Astrocyte (in vitro differentiated cells and primary cell): ENCODE data around the gene SF3A2. TPM values are rescaled to one million over a fixed set of nuclear protein-coding genes. Genes with fewer than 3 reads are reported as not detected.

Experiments
- DNase-seq: peaks from one replicate; pipeline ENCODE4 v3.0.0-alpha.2; 2010; ENCODE audit warnings: low read depth
- FAIRE-seq: peaks from 2 replicates; lab custom pipeline; 2011; peaks lifted over from hg19 to GRCh38; lab: Jason Lieb, UNC
- H2AFZ ChIP-seq: 2 replicates; pipeline ENCODE4 v1.6.0; 2012; ENCODE audit warnings: low read depth, low read length, inconsistent platforms
- H3K27ac ChIP-seq: 2 replicates; pipeline ENCODE4 v1.5.1; 2011; ENCODE audit warnings: low read depth, low read length, inconsistent platforms
- H3K27me3 ChIP-seq: 2 replicates; pipeline ENCODE4 v1.6.0; 2011; ENCODE audit warnings: low read length, inconsistent platforms; ENCODE audit not compliant: insufficient read depth
- H3K36me3 ChIP-seq: 2 replicates; pipeline ENCODE4 v1.5.1; 2011; ENCODE audit warnings: low read length, inconsistent platforms; ENCODE audit not compliant: insufficient read depth
- H3K4me1 ChIP-seq: 2 replicates; pipeline ENCODE4 v1.5.1; 2011; ENCODE audit warnings: low read length, inconsistent platforms; ENCODE audit not compliant: insufficient read depth
- H3K4me2 ChIP-seq: 2 replicates; pipeline ENCODE4 v1.6.0; 2012; ENCODE audit warnings: low read length, inconsistent platforms
- H3K4me3 ChIP-seq: 2 replicates; pipeline ENCODE4 v1.5.1; 2011; ENCODE audit warnings: low read depth, mild to moderate bottlenecking, low read length, inconsistent platforms; ENCODE audit not compliant: insufficient read depth
- H3K79me2 ChIP-seq: 2 replicates; pipeline ENCODE4 v1.6.0; 2012; ENCODE audit warnings: mild to moderate bottlenecking, low read length, inconsistent platforms; ENCODE audit not compliant: insufficient read depth
- H3K9ac ChIP-seq: 2 replicates; pipeline ENCODE4 v1.6.0; 2012; ENCODE audit warnings: mild to moderate bottlenecking, low read length, inconsistent platforms
- H3K9me3 ChIP-seq: 2 replicates; pipeline ENCODE4 v1.5.1; 2012; ENCODE audit warnings: low read depth, mild to moderate bottlenecking, low read length, inconsistent platforms; ENCODE audit not compliant: insufficient read depth
- H4K20me1 ChIP-seq: 2 replicates; pipeline ENCODE4 v1.6.0; 2012; ENCODE audit warnings: low read length, inconsistent platforms; ENCODE audit not compliant: insufficient read depth
- H3K27ac Mint-ChIP-seq: one replicate; pipeline ENCODE4 v1.8.0; 2021; ENCODE audit warnings: mild to moderate bottlenecking, mixed read lengths; ENCODE audit not compliant: unreplicated experiment
- H3K27me3 Mint-ChIP-seq: one replicate; pipeline ENCODE4 v1.8.0; 2021; ENCODE audit warnings: low read depth, mixed read lengths; ENCODE audit not compliant: unreplicated experiment
- H3K36me3 Mint-ChIP-seq: one replicate; pipeline ENCODE4 v1.8.0; 2021; ENCODE audit warnings: low read depth, mixed read lengths; ENCODE audit not compliant: unreplicated experiment
- H3K4me1 Mint-ChIP-seq: one replicate; pipeline ENCODE4 v1.8.0; 2021; ENCODE audit warnings: low read depth, mixed read lengths; ENCODE audit not compliant: unreplicated experiment
- H3K4me3 Mint-ChIP-seq: one replicate; pipeline ENCODE4 v1.8.0; 2021; ENCODE audit warnings: mild to moderate bottlenecking, moderate library complexity, mixed read lengths; ENCODE audit not compliant: unreplicated experiment
- H3K9me3 Mint-ChIP-seq: one replicate; pipeline ENCODE4 v1.8.0; 2021; ENCODE audit warnings: mild to moderate bottlenecking, mixed read lengths; ENCODE audit not compliant: unreplicated experiment
- EZH2 ChIP-seq: IDR thresholded peaks from 2 replicates; pipeline ENCODE4 v1.6.1; 2012; ENCODE audit warnings: mild to moderate bottlenecking, low read length, inconsistent platforms; ENCODE audit not compliant: insufficient read depth
- total RNA-seq: library from RNA; stranded (reverse); gene quantifications from 2 replicates; pipeline ENCODE4 v1.2.1, GENCODE V29; 2021
- TF ChIP-seq, protein P1 (sequence below): IDR thresholded peaks from 2 replicates; pipeline ENCODE4 v1.5.1; 2011; ENCODE audit warnings: low read depth, mild to moderate bottlenecking, inconsistent platforms, low read length, moderate library complexity; ENCODE audit not compliant: insufficient read depth

Gene SF3A2
- total RNA-seq, 1 donor from 2014 or later, result 83.2 TPM

DNA sequence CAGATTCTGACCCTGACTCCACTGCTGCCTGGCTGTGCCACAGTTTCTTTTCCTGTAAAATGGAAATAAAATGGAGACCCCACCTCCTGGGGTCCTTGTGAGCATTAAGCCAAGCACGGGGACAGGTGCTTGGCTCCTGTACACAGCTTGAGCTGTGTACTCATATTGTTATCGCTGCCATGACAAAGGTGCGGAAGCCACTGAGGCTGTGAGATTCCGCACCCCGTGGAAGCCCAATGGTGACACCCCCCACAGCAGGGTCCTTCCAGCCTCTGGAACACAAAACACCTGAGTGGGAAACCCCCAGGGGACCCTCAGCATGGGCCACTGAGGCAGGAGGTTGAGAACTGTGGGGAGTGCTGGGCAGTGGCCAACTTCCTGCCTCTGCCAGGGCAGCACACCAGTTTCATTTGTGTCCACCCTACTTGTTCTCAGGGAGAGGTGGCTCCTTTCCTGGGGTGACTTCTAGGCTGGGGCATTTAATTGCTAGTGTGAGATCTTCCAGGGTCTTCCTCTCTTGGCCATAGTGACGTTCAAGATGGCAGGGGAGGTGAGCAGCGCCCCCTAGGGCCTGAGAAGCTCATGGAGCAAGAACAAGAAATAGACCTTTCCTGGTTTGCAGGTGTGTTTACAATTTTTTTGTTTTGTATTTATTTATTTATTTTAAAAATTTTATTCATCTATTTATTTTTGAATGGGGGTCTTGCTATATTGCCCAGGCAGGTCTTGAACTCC, 25.0 kb downstream of the SF3A2 start:
- Histone ChIP-seq H3K9me3 (no peaks in the 10 kb centered on the region), H3K27me3 (no peaks in the 10 kb centered on the region), H3K9ac (no peak overlapping the region), H3K36me3 (no peaks in the 10 kb centered on the region), H3K79me2 (no peaks in the 10 kb centered on the region), H2AFZ (no peak overlapping the region), H3K4me1 (peaks cover 4% of the 10 kb centered on the region), H3K4me2 (no peak overlapping the region), H3K4me3 (no peak overlapping the region), H4K20me1 (no peaks in the 10 kb centered on the region), H3K27ac (no peak overlapping the region)
- DNase-seq (no peak), FAIRE-seq (no peak)
- no peak overlapping the region for H3K27ac Mint-ChIP-seq
- H3K27me3 Mint-ChIP-seq, result peaks cover 7% of the 10 kb centered on the region
- no peaks in the 10 kb centered on the region for H3K36me3 Mint-ChIP-seq
- H3K4me1 Mint-ChIP-seq, result peaks cover under 1% of the 10 kb centered on the region
- no peak for TF ChIP-seq EZH2
- TF ChIP-seq, protein P1, sequence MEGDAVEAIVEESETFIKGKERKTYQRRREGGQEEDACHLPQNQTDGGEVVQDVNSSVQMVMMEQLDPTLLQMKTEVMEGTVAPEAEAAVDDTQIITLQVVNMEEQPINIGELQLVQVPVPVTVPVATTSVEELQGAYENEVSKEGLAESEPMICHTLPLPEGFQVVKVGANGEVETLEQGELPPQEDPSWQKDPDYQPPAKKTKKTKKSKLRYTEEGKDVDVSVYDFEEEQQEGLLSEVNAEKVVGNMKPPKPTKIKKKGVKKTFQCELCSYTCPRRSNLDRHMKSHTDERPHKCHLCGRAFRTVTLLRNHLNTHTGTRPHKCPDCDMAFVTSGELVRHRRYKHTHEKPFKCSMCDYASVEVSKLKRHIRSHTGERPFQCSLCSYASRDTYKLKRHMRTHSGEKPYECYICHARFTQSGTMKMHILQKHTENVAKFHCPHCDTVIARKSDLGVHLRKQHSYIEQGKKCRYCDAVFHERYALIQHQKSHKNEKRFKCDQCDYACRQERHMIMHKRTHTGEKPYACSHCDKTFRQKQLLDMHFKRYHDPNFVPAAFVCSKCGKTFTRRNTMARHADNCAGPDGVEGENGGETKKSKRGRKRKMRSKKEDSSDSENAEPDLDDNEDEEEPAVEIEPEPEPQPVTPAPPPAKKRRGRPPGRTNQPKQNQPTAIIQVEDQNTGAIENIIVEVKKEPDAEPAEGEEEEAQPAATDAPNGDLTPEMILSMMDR, result peak; percentile 48
- H3K9me3 Mint-ChIP-seq, result peaks cover 4% of the 10 kb centered on the region
- no peak overlapping the region for H3K4me3 Mint-ChIP-seq

DNA sequence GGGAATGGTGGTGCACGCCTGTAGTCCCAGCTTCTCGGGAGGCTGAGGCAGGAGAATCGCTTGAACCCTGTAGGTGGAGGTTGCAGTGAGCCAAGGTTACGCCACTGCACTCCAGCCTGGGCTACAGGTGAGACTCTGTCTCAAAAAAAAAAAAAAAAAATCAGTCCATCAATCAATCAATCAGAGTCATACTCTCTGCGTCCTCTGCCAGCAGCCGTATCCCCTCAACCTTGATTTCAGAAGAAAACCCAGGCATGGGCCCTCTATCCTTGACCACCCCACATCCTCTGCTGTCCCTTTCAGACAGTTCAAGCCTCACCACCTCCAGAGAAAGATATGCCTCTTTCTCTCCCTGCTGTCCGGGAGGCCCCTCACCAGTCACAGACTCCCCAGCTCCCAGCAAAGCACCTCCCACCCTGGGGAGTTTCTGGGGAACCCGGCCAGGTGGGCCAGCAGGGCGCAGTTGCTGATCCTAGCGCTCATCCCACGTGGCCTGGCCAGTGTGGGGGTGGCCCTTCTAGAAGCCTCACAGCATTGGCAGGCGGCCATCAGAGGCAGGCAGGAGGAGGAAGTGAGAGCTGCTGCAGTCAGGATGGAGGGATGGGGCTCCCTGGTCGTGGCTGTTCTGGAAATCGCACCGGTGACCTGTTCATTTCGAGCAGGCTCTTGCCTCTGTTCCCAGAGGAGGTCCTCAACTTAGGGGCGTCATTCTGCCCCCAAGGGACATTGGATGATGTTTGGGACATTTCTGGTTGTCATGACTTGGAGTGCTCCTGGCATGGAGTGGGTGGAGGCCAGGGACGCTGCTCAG, 29.8 kb downstream of the SF3A2 start:
- H3K9me3 Mint-ChIP-seq, result no peaks in the 10 kb centered on the region

More for the DNA sequence above, 29.8 kb downstream of the SF3A2 start:
- TF ChIP-seq, protein P1, result no peak
- no peak for TF ChIP-seq EZH2
- Mint-ChIP-seq H3K4me1 (peaks cover 3% of the 10 kb centered on the region), H3K27ac (no peak overlapping the region), H3K36me3 (peaks cover 4% of the 10 kb centered on the region), H3K27me3 (no peaks in the 10 kb centered on the region), H3K4me3 (no peak overlapping the region)
- DNase-seq (peak; percentile 49), FAIRE-seq (no peak)
- Histone ChIP-seq H2AFZ (peak overlapping the region; percentile 56), H3K4me2 (peak overlapping the region; percentile 21), H3K27ac (no peak overlapping the region), H4K20me1 (peaks cover 18% of the 10 kb centered on the region), H3K9ac (no peak overlapping the region), H3K4me1 (peaks cover 9% of the 10 kb centered on the region), H3K9me3 (no peaks in the 10 kb centered on the region), H3K27me3 (no peaks in the 10 kb centered on the region), H3K79me2 (peaks cover 21% of the 10 kb centered on the region), H3K36me3 (no peaks in the 10 kb centered on the region), H3K4me3 (no peak overlapping the region)
